Endothelial cell of umbilical vein (primary cell): Measurements from ENCODE around the gene FSIP1. TPM values are rescaled to one million over a fixed set of nuclear protein-coding genes. Genes with fewer than 3 reads are reported as not detected.

Source experiments
- BruUV-seq: library from RNA; stranded (reverse); fragments of 400-500 nt; replicated peaks from 2 replicates; lab custom pipeline; 2021; lab: Mats Ljungman, UMichigan
- CTCF ChIA-PET: fragments of 300-600, 350-600 bp; sonication (Branson Sonifier 250); formaldehyde crosslinking; loops from one replicate; lab custom pipeline; 2021; ENCODE audit warnings: antibody characterized with exemption, inconsistent platforms; lab: Charles Lee
- POLR2A ChIA-PET: fragments of 300-600, 350-600 bp; sonication (Branson Sonifier 250); formaldehyde crosslinking; loops from one replicate; lab custom pipeline; 2021; ENCODE audit warnings: antibody characterized with exemption, inconsistent platforms; lab: Charles Lee
- DNase-seq: peaks from one replicate; pipeline ENCODE4 v3.0.0-alpha.2; 2011; ENCODE audit warnings: low read depth, low spot score
- FAIRE-seq: peaks from 2 replicates; lab custom pipeline; 2011; peaks lifted over from hg19 to GRCh38; lab: Jason Lieb, UNC
- H2AFZ ChIP-seq: 2 replicates; pipeline ENCODE4 v1.6.0; 2012; ENCODE audit warnings: low read depth, low read length, control low read depth, inconsistent platforms
- H3K27ac ChIP-seq: 2 replicates; pipeline ENCODE4 v1.5.1; 2011; ENCODE audit warnings: low read depth, mild to moderate bottlenecking, control low read depth, low read length, moderate library complexity; ENCODE audit not compliant: insufficient read depth
- H3K27me3 ChIP-seq, 2 experiments: 2 replicates each; pipeline versions ENCODE4 v1.6.0 to v1.6.1; 2011; ENCODE audit warnings: low read length in 2 of 2, mixed read lengths in 1 of 2; ENCODE audit not compliant: control insufficient read depth in 2 of 2, insufficient read depth in 2 of 2
- H3K36me3 ChIP-seq, 2 experiments: 2 replicates in 1 of 2; 3 replicates in 1 of 2; pipeline ENCODE4 v1.5.1; 2011; ENCODE audit warnings: low read length in 2 of 2, mild to moderate bottlenecking in 1 of 2, moderate library complexity in 1 of 2; ENCODE audit not compliant: control insufficient read depth in 2 of 2, insufficient read depth in 2 of 2; ENCODE audit errors: extremely low read depth in 1 of 2
- H3K4me1 ChIP-seq: 3 replicates; pipeline ENCODE4 v1.5.1; 2011; ENCODE audit warnings: mild to moderate bottlenecking, low read length; ENCODE audit not compliant: control insufficient read depth, insufficient read depth; ENCODE audit errors: extremely low read depth
- H3K4me2 ChIP-seq: 2 replicates; pipeline ENCODE4 v1.6.1; 2011; ENCODE audit warnings: low read length, control low read depth, mixed read lengths; ENCODE audit not compliant: insufficient read depth
- H3K4me3 ChIP-seq, 3 experiments: fragments of 200-600 bp in 1 of 3; sonication (generic), shearing (Covaris generic) in 1 of 3; replicated peaks in 1 of 3; 2 replicates each; pipeline ENCODE4 v1.5.1; 2011 to 2016; ENCODE audit warnings: control low read depth in 3 of 3, low read length in 3 of 3, mild to moderate bottlenecking in 2 of 3, inconsistent platforms in 1 of 3, low read depth in 1 of 3, moderate library complexity in 1 of 3; ENCODE audit not compliant: insufficient read depth in 1 of 3
- H3K79me2 ChIP-seq: 2 replicates; pipeline ENCODE4 v1.6.0; 2012; ENCODE audit warnings: low read length, inconsistent platforms; ENCODE audit not compliant: control insufficient read depth, insufficient read depth
- H3K9ac ChIP-seq: replicated peaks from 2 replicates; pipeline ENCODE3; 2011; ENCODE audit warnings: low read length, control low read depth; ENCODE audit not compliant: insufficient read depth; ENCODE audit errors: extremely low read depth
- H3K9me1 ChIP-seq: replicated peaks from 3 replicates; pipeline ENCODE4 v1.6.0; 2011; ENCODE audit warnings: mild to moderate bottlenecking, low read length; ENCODE audit not compliant: control insufficient read depth, insufficient read depth; ENCODE audit errors: extremely low read depth
- H3K9me3 ChIP-seq: replicated peaks from 2 replicates; pipeline ENCODE4 v1.5.1; 2012; ENCODE audit warnings: low read length, inconsistent platforms; ENCODE audit not compliant: control insufficient read depth, insufficient read depth
- H4K20me1 ChIP-seq: replicated peaks from 2 replicates; pipeline ENCODE3; 2011; ENCODE audit warnings: mild to moderate bottlenecking, low read length; ENCODE audit not compliant: control insufficient read depth, insufficient read depth; ENCODE audit errors: extremely low read depth
- CTCF ChIP-seq, 2 donors: IDR thresholded peaks; 1 replicate in 1 of 2; 2 replicates in 1 of 2; pipeline ENCODE4 v1.5.1; 2011; ENCODE audit warnings: low read length in 2 of 2, mild to moderate bottlenecking in 2 of 2, moderate library complexity in 2 of 2, control low read depth in 1 of 2, inconsistent platforms in 1 of 2, low read depth in 1 of 2; ENCODE audit not compliant: insufficient read depth in 1 of 2; ENCODE audit errors: extremely low read depth in 1 of 2
- EZH2 ChIP-seq: IDR thresholded peaks from 2 replicates; pipeline ENCODE4 v1.6.1; 2012; ENCODE audit warnings: borderline replicate concordance, low read depth, mild to moderate bottlenecking, moderate library complexity, low read length, inconsistent platforms; ENCODE audit not compliant: severe bottlenecking
- FOS ChIP-seq: IDR thresholded peaks from 2 replicates; pipeline ENCODE4 v1.6.1; 2011; ENCODE audit warnings: mild to moderate bottlenecking, low read length, moderate library complexity, borderline replicate concordance; ENCODE audit not compliant: insufficient read depth
- GATA2 ChIP-seq: IDR thresholded peaks from 2 replicates; pipeline ENCODE4 v1.7.0; 2011; ENCODE audit warnings: low read depth, mild to moderate bottlenecking, moderate library complexity, mixed read lengths, low read length; ENCODE audit not compliant: insufficient read length, insufficient read depth
- JUN ChIP-seq: IDR thresholded peaks from 2 replicates; pipeline ENCODE4 v1.6.1; 2011; ENCODE audit warnings: borderline replicate concordance, low read depth; ENCODE audit not compliant: insufficient read length, insufficient read depth
- MAX ChIP-seq: IDR thresholded peaks from 2 replicates; pipeline ENCODE4 v1.6.1; 2011; ENCODE audit not compliant: insufficient read depth, insufficient read length
- MYC ChIP-seq: IDR thresholded peaks from one replicate; pipeline ENCODE4 v1.6.1; 2011; ENCODE audit warnings: mild to moderate bottlenecking, low read depth, low read length
- POLR2A ChIP-seq: IDR thresholded peaks from 2 replicates; pipeline ENCODE4 v1.6.1; 2012; ENCODE audit warnings: low read depth, mild to moderate bottlenecking, control low read depth, low read length
- POLR2AphosphoS5 ChIP-seq: IDR thresholded peaks from 2 replicates; pipeline ENCODE4 v1.6.1; 2012; ENCODE audit warnings: low read depth, mild to moderate bottlenecking, control low read depth, low read length, moderate library complexity; ENCODE audit not compliant: insufficient read depth
- dilution Hi-C: fragments of 300-500 bp; cut with MboI; formaldehyde crosslinking; loops from one replicate; pipeline ENCODE4 v1.15.0; 2019; ENCODE audit warnings: low sequenced_read_pairs; ENCODE audit not compliant: extremely low pct_ligation_motif_present
- intact Hi-C: fragments of 100-400 bp; cut with micrococcal nuclease; formaldehyde crosslinking; loops from one replicate; pipeline ENCODE4 v1.10.0; 2022
- polyA plus RNA-seq, 4 experiments: library from polyadenylated mRNA; depleted of rRNA in 3 of 4; stranded (reverse) in 3 of 4; unstranded in 1 of 4; fragments of >200 nt; gene quantifications; 2 replicates each; pipeline versions ENCODE4 v1.2.1 to v1.2.3, GENCODE V29; 2011 to 2012; ENCODE audit warnings: missing spikeins in 1 of 4
- total RNA-seq: library from RNA; stranded (reverse); gene quantifications from 2 replicates; pipeline ENCODE4 v1.2.3, GENCODE V29; 2021

Gene FSIP1
- total and polyA plus RNA-seq, 2 donors (not counting 3 experiments of a cell fraction or from before 2014, with no cell fraction given), result 0.23 to 1.1 TPM

DNA sequence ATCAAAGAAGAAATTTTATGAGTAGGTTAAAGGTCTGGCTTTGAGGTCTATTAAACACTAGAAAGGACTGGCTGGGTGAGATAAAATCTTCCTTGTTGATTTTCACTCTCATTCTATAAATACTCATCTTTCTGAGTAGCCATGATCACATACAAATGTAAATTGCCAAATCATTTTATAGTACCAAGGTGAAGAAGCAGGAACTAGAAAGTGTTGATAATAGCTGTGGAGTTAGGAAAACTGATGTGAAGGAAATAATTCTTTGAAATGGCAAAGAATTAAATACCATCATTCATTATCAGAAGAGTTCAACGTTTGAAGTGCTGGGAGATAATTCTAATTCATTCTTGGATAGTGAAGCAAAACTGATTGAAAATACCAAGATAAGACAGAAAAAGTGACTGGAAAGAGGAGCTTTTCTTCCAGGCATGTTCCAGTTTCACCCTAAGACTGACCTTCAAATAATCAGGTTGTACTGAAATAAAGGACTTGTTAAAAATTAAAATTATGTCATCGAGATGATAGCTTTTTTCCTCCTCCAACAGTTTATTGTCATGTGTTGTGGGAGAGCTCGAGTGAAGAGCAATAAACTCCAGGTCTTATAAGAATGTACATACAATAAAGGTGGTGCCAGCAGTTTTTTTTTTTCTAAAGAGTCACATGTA is 184.3 kb downstream of the FSIP1 start:
- Histone ChIP-seq H3K9ac (no peak overlapping the region), H2AFZ (no peak overlapping the region), H3K27ac (no peak overlapping the region), H3K4me3 (no peak overlapping the region), H3K79me2 (no peaks in the 10 kb centered on the region), H4K20me1 (no peaks in the 10 kb centered on the region), H3K27me3 (no peaks in the 10 kb centered on the region), H3K9me3 (no peaks in the 10 kb centered on the region), H3K4me1 (peaks cover 7% of the 10 kb centered on the region), H3K9me1 (no peaks in the 10 kb centered on the region), H3K36me3 (peaks cover 14 to 24% of the 10 kb centered on the region in 2 experiments), H3K4me2 (no peak overlapping the region)
- dilution Hi-C loops, result no loop called here
- DNase-seq, result peak; percentile 96
- no peak for FAIRE-seq
- ChIA-PET CTCF (interaction anchor here (0.7 to 16.6 kb wide), 7 partner anchors 23 to 890 kb away, joined by 3 to 379 read pairs (median 5); no protein-coding TSS in a partner anchor), POLR2A (interaction anchor here (0.7 to 5.3 kb wide), 7 partner anchors 17 to 775 kb away, joined by 3 to 49 read pairs (median 4); partner anchors contain the start of gene THBS1)
- TF ChIP-seq POLR2AphosphoS5 (peak; percentile 93), MYC (no peak), FOS (no peak), CTCF (IDR thresholded peaks at IDR 0.05; ENCODE audit: extremely low read depth in 1 of 2, insufficient read depth in 1 of 2, low read depth in 1 of 2, low read length in 2 of 2) (no peak), MAX (no peak), EZH2 (no peak), POLR2A (peak; percentile 98), JUN (peak; percentile 34), GATA2 (peak; percentile 69)
- intact Hi-C loops, result loop anchor here (1.0 to 5.0 kb wide), 2 partner anchors 159 to 334 kb away; partner anchors contain the start of gene EIF2AK4
- no TSS peak for BruUV-seq
